GM19239 (cell line): ENCODE data around the gene LTA.
"Not testable (repeated sequence)": the region's sequence is repeated elsewhere in the genome, so short reads cannot be mapped to it uniquely, and the experiment has no call there.

Experiments
- DNase-seq: peaks from one replicate; pipeline ENCODE4 v3.0.0; 2011; ENCODE audit warnings: low spot score; ENCODE audit not compliant: insufficient read length
- FAIRE-seq: peaks from 2 replicates; lab custom pipeline; 2011; peaks lifted over from hg19 to GRCh38; lab: Jason Lieb, UNC

The LTA gene

DNA sequence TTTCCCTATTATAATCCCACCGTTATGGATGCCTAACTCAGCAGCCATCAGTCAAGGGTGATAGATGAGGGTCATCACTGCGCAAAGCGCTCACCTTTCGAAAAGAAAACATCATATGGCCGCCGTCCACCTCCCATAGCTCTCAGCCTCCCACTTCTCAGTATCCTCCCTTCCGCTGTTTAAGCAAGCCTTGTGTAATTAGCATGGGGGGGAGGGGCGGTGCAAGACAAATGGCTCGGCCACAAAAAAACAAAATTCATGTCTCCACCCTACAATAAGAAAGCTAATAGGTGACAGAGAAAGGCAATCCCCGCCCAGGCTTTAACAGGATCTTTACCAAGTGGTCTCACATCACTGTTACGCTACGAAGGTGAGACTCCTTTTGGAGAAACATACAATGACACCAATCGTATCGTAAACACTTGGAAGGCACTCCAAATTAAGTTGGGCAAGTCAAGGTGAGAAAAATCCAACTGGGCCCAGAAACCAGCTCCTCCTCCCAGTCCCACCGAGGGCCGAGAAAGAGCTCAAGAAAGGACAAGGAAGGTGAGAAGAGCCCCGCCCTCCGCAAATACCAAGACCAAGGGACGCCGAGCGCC is 30.9 kb upstream of the LTA start:
- FAIRE-seq (peak; percentile 60), DNase-seq (no peak)

DNA sequence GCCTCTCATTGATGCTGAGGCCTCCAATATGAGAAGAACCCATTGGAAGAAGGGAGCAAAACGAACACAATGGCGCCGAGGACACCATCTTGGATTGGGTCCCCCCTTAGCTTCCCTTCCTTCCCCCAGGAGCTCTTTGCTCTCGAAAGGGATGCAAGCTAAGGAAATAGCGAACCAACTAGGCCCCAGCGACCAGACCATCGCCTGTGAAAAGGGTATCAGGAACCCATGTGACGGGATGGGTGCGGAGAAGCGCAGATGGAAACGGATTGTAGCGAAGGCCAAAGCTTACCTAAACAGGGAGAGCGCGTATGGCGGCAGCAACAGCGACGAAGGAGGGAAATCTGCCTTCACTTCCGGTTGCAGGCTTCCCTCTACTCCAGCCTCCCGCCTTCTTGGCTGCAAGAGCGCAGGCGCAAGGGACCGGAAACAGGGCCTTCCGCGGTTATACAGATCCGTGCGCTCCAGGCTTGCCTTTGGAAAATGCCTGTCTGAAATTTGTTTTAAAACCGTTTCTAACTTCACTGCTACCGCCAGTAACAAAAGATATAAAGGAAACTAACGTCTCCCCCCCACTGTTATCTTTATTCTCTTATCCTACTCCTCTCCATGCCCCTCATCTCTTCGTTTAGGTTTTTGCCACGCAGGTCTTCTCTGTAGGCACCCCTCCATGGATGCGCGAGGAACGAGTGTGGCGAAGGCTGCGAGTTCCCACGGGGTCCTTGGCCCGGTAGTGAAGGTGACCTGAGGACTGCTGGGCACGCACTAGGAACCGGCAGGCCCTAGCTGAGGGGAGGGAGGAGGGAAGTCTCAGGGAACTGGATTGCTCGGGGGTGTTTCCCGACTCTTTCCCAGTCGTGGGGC is 30.2 kb upstream of the LTA start, which contains the start of gene DDX39B:
Gene DDX39B (minus strand): TSS at position 346 of the 864 bp plus-strand sequence. CDS start 1,471 bp downstream, outside the sequence.
- peak; percentile 85 for DNase-seq
- FAIRE-seq, result peak; percentile 95

DNA sequence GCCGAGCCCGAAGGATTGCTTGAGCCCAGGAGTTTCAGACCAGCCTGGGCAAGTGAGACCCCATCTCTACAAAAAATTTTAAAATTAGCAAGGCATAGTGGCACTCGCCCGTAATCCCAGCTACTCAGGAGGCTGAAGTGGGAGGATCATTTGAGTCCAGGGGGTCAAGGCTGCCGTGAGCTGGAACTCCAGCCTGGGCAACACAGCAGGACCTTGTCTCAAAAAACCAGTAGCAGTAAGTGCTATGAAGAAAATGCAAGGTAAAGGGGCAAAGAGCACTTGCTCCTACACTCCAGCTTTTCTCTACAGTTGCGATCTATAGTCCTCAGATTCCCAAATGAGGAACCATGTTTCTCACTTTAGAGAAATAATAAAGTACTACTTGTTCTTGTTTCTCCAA is 28.4 kb upstream of the LTA start:
- DNase-seq, result no peak
- no peak for FAIRE-seq

DNA sequence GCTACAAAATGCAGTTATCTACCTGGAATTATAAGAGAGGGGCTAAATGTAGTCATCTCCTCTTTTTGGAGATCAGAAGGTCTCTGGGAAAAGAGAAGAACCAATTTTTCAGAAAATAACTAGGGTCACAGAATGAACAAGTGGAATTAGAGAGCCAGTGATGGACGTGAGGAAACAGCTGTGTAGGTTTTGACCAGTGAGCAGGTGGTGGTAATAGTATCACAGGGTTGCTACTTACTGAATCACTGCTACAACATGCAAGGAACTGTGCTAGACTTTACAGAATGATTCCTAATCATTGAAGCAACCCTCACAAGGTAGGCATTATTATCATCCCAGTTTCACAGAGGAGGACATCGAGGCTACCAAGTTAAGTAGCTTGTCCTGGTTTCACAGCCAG is 27.4 kb upstream of the LTA start:
- DNase-seq (no peak), FAIRE-seq (no peak)

DNA sequence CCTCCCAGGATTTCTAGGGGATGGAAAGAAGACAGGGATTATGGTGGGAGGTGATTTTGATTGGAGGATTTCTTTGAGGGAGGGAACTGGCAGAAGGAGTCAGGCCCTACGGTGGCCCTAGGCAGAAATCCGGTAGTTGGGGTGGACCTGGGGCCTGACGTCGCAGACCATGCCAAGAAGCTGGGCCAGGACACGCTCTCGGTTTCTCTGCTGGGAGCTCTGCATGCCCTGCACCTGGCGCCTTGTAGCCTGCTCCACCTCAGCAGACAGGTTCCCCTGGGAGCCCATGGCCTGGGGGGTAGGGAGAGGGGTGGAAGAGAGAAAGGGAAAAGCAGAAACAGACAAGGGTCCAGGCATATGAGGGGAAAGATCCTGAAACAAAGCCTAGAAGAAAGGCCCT is 26.8 kb upstream of the LTA start:
- no peak for FAIRE-seq

DNA sequence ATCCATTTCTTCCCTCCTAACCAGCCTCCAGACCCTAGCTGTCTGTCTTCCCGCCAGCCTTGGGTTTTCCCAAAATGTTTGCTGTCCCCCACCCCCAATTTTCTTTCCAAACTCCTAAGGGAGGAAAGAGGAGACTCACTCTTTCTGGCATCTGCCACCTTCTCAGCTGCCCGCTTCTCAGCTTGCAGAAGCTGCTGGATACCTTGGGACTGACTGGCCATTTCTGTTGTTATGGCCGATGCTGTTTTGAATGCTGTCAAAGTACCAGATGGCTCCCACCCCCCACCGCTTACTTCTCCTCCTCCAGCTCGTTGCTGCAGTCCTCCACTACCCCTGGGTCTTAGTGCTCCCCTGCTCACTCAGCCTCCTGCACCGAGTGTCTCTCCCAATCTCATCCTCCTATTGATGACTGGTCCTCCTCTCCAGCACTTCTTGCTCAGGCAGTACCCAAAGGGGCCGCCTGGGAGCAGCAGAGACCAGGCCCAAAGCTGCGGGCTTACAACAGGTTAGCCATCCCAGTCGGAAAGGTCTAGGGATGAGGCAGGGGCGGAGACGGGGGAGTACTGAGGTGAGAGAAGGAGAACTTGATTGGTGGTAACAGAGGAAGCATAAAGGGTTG is 25.6 kb upstream of the LTA start, which contains the start of gene ATP6V1G2:
Gene ATP6V1G2 (minus strand): TSS at position 270 of the 619 bp plus-strand sequence. CDS start 49 bp downstream, at position 221.
- no peak for DNase-seq
- peak; percentile 93 for FAIRE-seq

More for the DNA sequence above, 26.8 kb upstream of the LTA start:
- no peak for DNase-seq

DNA sequence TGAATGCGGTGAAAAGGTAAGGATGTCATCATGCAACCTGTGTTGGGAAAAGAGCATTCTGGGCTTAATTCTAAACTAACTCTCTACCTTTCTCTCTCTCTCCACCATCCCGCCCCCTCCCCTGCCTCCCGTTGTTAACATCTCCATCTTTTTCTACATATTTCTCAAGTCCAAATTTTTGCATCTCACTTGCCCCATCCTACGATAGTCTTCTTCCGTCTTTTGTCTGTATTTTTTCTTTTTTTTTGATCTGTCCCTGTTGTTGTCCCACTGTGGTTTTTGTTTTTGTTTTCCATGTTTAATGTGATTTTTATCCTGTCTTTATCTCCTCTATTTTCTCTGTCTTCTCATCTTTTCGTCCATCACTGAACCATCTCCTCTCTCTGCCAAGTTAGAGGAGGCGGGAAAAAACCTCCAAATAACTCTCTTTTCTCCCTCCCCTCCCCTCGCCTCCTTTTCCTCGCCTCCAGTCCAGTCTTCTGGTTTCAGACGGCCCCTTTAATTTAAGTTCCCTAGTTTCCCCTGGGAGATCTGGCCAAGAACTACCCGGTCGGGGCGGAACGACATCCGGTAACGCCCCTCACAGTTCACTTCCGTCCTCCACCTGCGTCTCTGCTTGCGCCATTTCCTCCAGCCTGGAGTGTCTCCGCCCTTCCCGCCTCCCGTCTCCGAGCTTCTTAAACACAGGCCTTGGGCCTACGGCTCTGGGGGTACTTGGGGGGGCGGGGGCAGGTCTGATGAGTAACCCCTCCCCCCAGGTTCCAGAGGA is 24.9 kb upstream of the LTA start, which contains the start of gene NFKBIL1:
Gene NFKBIL1 (plus strand): TSS at position 651 of the 769 bp plus-strand sequence. CDS start 87 bp downstream, at position 738.
- DNase-seq (peak; percentile 58), FAIRE-seq (peak; percentile 97)

DNA sequence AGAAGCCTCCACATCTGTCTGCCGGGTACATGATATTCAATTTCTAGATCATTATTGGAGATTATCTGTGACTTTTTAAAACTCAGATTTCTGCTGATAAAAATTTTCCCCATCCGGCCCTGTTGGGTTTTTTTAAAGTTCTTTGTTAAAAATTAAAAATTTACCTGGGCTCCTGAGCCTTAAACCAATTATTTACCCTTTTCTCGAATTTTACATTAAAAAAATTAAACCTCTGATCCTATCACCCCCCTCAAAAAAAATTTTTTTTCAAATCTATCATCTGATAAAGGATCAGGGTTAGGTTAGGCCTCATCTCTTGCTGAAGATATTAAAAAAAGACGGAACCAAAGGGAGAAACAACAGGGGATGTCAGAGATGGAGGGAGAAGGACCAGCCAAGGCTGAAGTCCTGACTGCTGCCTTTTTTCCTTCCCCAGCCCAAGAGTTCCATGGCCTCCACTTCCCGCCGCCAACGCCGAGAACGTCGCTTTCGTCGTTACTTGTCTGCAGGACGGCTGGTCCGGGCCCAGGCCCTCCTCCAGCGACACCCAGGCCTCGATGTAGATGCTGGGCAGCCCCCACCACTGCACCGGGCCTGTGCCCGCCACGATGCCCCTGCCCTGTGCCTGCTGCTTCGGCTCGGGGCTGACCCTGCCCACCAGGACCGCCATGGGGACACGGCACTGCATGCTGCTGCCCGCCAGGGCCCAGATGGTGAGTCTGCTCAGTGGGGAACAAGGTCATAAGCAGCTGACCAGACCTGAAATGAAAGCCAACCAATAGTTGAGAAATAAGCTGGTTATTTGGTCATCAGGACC is 24.2 kb upstream of the LTA start:
- FAIRE-seq (no peak), DNase-seq (no peak)

DNA sequence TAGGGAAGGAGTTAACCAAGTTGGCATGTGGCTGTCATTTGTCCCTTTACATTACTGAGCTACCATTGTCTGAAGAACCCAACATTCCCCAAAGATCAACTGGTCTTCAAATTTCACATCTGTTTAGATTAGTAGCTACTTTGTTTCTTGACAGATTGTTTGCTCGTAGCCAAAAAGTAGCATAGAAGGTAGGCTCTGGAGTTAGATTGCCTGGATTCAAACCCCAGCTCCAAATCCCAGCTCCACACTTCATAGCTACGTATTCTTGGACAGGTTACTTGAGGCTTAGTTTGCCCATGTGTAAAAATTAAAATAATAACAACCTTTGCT is 23.6 kb upstream of the LTA start:
- DNase-seq (no peak), FAIRE-seq (no peak)

DNA sequence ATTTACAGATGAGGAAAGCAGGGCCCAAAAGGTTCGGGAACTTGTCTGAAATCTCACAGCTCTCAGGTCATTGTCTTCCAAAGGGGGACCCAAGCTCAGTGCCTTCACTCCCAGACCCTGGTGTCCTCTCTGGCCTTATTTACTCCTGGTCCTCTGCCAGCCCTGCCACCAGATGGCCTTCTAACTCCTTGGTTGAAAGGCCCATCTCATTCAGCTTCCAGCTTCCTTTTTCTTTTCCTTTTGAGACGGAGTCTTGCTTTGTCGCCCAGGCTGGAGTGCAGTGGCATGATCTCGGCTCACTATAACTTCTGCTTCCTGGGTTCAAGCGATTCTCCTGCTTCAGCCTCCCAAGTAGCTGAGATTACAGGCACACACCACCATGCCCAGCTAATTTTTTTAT is 20.7 kb upstream of the LTA start:
- DNase-seq, result not testable (repeated sequence)
- peak; percentile 84 for FAIRE-seq

DNA sequence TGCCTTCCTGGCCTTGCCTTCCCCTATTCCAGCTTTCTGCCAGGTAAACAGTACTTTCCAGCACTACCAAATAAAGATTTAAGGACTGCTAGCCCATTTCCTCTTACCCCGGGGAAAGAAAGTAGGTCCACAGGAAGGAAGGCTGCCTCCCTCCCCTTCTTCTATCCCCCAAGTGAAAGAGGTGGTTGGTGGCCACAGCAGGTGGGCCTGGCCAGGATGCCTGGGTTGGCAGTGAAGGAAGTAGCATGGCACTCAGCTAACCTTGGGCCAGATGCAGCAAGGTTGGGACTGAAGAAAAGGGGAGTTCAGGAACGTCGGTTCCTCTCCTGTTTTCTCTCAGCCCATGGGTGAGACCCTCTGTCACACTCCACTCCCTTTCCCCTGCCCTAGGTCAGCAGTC is 15.8 kb upstream of the LTA start:
- DNase-seq (no peak), FAIRE-seq (peak; percentile 79)

DNA sequence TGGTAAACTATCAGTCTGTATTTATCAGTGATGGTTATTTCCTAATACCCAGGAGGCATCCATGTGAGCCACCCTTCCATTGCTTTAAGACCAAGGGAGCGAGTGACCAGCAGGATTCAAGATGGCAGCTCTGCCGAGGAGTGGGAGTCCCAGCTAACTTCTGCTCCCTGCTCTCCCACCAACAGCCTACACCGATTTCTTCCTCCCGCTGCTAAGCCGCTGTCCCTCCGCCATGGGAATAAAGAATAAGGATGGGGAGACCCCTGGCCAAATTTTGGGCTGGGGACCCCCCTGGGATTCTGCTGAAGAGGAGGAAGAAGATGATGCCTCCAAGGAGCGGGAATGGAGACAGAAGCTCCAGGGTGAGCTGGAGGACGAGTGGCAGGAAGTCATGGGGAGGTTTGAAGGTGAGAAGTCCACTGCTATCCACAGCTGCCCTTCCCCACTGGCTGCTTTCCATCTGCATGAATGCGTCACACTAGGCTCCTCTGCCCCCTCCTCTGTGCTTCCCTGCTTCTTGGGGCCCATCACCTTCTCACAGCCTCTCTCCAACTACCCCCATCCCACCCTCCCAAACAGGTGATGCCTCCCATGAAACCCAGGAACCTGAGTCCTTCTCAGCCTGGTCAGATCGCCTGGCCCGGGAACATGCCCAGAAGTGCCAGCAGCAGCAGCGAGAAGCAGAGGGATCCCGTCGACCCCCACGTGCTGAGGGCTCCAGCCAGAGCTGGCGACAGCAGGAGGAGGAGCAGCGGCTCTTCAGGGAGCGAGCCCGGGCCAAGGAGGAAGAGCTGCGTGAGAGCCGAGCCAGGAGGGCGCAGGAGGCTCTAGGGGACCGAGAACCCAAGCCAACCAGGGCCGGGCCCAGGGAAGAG is 14.4 kb upstream of the LTA start:
- no peak for FAIRE-seq

DNA sequence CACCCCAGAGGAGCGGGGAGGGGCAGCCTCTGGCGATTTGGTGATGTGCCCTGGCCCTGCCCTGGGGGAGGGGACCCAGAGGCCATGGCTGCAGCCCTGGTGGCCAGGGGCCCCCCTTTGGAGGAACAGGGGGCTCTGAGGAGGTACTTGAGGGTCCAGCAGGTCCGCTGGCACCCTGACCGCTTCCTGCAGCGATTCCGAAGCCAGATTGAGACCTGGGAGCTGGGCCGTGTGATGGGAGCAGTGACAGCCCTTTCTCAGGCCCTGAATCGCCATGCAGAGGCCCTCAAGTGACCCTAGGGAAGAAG is 13.8 kb upstream of the LTA start:
- FAIRE-seq, result no peak

More for the DNA sequence above, 14.4 kb upstream of the LTA start:
- no peak for DNase-seq

DNA sequence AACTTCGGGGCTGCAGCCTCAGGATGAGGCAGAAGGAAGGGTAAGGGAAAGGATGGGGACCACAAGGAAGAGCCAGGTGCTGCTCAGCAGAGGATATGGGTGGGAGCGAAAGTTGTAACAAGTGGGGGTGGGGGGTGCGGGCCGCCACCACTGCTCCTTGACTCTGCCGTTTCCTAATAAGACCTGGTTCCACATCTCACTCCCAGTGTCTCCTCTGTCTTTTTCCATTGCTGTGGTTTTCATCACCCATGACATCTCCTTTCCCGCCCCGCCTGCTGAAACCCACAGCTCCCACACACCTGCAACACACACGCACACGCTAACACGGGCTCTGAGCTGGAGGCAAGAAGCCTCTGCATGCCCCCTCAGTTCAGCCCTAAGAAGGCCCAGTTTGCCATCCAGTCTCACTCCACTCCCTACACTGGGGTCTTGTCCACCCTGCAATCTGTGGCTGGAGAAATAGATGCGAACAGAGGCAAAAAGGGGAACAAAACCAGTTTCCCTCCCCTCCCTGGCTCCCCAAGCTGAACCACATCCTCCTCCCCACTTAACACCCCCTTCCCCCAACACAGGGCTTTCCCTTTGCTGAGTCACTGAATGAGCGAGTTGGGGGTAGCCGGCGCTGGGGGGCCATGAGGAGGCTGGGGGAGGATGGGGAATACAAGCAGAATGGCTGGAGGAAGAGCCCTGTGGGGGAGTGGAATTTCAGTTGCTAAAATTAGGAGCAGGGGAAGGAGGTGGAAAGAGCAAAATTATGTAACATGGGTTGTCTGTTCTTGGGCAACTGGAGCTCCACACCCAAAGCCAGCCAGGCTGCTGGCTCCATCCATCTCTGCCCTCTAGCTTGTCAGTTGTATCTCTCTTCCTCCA is 13.2 kb upstream of the LTA start:
- peak; percentile 91 for FAIRE-seq
- no peak for DNase-seq

More for the DNA sequence above, 13.8 kb upstream of the LTA start:
- no peak for DNase-seq

DNA sequence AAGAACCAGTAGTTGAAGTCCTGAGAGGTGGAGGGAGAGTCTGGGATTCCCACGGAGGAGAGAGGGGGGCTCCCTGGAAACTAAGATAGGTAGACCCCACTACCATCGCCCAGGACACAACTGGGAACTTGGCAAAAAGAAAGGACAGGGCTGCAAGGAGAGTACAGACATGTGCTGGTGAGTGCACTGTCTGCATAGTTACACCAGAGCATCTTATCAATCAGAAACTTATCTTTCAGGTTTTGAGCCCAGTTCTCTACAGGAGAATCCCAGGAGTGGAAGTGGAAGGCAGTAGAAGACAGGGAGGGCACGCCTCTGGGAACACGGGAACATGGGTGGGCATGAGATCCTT is 12.5 kb upstream of the LTA start:
- FAIRE-seq (no peak), DNase-seq (no peak)

DNA sequence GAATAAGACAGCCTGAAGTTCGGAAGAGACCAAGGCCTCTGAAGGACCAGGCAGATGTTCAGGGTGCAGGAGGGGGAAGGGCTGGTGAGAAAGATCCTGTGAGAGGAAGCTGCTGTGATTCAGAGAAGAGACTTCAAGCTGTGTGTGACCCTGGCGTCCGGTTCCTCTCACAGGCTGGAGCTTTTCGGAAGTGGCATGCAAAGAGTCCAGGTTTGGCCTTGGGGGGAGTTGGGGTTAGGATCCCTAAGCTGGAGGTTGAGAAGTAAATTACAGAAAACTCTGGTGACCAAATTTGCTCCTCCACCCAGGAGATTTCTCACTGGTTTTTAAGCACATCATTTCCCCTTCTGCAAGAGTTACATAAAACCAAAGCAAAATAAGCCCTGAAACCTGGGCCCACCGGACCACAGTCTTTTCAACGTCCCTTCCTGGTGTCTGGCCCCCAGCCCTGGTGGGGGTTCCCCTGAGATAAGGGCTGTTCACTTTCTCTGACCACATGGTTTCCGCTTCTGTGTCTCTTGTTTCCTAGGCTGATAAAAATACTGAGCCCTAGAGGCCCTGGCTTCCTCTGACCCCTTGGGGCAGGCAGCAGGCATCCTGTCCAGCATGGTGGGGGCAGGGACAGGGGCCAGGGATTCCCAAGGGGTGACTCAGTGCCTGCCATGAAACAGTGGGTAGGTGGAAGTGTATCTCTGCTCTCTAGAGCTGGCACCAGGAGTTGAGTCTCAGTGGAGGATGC is 12.0 kb upstream of the LTA start:
- DNase-seq (peak; percentile 51), FAIRE-seq (peak; percentile 98)

DNA sequence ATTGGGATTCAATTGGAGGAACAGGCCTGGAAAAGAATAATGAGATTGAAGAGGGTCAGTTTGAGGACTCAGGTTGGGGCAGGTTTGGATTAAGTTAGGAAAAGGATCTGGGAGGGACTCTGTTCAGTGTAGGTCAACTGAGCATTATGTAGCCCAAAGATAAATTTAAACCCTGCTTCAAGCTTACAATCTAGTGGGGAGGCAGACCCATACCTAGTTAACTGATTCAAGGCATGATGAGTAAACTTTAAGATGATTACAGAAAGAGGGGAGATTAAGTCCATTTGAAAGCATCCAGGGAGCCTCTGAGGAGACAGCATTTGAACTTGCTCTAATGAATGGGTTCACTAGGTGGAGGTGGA is 11.4 kb upstream of the LTA start:
- DNase-seq (no peak), FAIRE-seq (no peak)
